ENCODE results near the gene CCDC154.

DNA sequence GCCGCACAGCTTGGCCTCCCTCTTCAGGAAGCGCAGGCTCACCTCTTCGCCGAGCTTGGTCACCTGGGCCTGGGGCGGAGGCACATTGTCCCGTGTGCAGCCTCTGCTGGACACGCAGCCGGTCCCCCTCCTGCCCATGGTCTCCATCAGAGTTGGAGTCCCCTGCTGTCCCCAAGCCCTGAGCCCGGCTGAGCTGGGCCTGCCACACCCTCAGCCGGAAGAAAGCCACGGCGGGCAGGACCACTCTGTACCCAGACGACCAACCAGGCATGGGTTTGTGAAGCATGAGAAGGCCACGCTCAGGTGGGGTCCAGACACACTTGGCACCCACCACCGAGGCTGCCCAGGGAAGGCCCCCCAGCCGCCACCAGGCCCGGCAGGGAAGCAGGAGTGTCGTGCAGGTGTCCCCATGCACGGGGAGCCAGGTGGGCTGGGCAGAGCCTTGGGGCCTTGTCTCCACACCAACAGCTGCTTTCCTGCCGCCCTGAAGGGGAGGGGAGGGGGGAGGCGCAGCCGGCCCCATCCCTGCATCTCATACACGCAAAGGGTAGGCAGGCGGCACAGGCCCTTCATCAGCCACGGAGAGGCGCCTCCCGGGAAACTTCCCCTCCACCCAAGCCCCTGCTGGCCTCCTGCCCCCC is 5.2 kb downstream of the CCDC154 start:
- TF ChIP-seq POLR2A (IDR thresholded peaks at IDR 0.05; ENCODE audit: low read depth, low read length) (no peak), EZH2 (IDR thresholded peaks at IDR 0.05; ENCODE audit: borderline replicate concordance, control insufficient read depth, low read depth, low read length) (no peak), ESRRA (IDR thresholded peaks at IDR 0.05; ENCODE audit: low read length) (no peak), SP1 (IDR thresholded peaks at IDR 0.05; ENCODE audit: low read depth, low read length) (no peak), TAF1 (IDR thresholded peaks at IDR 0.05; ENCODE audit: borderline replicate concordance, low read depth, low read length) (no peak)
- TF ChIP-seq, protein P1, sequence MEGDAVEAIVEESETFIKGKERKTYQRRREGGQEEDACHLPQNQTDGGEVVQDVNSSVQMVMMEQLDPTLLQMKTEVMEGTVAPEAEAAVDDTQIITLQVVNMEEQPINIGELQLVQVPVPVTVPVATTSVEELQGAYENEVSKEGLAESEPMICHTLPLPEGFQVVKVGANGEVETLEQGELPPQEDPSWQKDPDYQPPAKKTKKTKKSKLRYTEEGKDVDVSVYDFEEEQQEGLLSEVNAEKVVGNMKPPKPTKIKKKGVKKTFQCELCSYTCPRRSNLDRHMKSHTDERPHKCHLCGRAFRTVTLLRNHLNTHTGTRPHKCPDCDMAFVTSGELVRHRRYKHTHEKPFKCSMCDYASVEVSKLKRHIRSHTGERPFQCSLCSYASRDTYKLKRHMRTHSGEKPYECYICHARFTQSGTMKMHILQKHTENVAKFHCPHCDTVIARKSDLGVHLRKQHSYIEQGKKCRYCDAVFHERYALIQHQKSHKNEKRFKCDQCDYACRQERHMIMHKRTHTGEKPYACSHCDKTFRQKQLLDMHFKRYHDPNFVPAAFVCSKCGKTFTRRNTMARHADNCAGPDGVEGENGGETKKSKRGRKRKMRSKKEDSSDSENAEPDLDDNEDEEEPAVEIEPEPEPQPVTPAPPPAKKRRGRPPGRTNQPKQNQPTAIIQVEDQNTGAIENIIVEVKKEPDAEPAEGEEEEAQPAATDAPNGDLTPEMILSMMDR (IDR thresholded peaks at IDR 0.05 in 2 of 3, conservative IDR thresholded peaks at IDR 0.05 in 1 of 3; ENCODE audit: control insufficient read depth in 2 of 3, extremely low read depth in 1 of 3, insufficient read depth in 1 of 3, low read depth in 3 of 3, low read length in 3 of 3): no peak

Measured in GM12878 (cell line).